NB4 (cell line): ENCODE results near the gene SSPN.
"Not testable (repeated sequence)": the region's sequence is repeated elsewhere in the genome, so short reads cannot be mapped to it uniquely, and the experiment has no call there.

ENCODE experiments used
- DNase-seq: peaks from one replicate; pipeline ENCODE4 v3.0.0; 2010; ENCODE audit warnings: low read depth
- H3K4me3 ChIP-seq: one replicate; pipeline ENCODE4 v1.5.1; 2011; ENCODE audit warnings: mild to moderate bottlenecking, low read depth, low read length, moderate library complexity
- CTCF ChIP-seq: IDR thresholded peaks from one replicate; pipeline ENCODE4 v1.5.1; 2012; ENCODE audit warnings: low read depth, low read length
- MAX ChIP-seq: IDR thresholded peaks from 2 replicates; pipeline ENCODE4 v1.6.1; 2011; ENCODE audit warnings: low read depth, low read length
- MYC ChIP-seq: IDR thresholded peaks from 2 replicates; pipeline ENCODE4 v1.6.1; 2011; ENCODE audit warnings: low read depth, low read length
- POLR2A ChIP-seq: IDR thresholded peaks from 2 replicates; pipeline ENCODE4 v1.6.1; 2011; ENCODE audit warnings: mild to moderate bottlenecking; ENCODE audit not compliant: insufficient read length; ENCODE audit errors: extremely low read depth

The SSPN gene

DNA sequence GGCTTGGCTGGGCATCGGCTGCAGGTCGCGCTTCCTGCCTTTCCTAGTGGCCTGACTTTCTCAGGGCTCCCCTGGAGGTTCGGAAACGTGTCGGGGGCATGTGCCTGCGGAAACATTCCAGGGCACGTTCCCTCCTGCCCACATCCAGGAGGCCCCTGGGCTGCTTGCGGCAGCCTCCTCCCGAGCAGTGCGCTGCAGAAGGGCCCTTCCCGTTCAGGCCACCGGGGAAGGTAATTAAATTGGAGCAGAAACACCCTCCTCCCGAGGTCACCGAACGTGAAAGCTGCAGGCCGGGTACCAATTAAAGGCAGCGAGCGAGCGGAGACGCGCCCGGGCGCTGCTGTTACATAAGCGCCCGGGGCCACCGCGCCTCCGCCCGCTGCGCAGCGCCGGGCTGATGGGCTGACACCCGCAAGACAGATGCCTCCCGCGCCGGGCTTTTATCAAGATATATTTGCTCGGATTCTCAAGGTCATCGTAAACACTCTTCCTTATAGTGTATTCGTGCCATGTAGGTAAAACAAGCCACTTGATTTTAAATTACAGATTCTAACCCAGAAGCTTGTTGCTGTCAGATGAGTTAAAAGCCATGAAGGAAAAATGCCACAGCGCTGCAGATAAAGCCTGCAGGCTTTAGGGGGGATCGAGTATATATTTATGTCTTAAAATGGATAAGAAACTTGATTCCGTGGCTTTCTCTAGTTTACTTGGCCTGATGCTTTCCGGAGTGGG lies 31.4 kb downstream of the SSPN start:
- peak; percentile 85 for DNase-seq
- H3K4me3 ChIP-seq = peak overlapping the region; percentile 51
- TF ChIP-seq POLR2A (no peak), CTCF (no peak), MAX (no peak), MYC (no peak)

- no peak for DNase-seq
- peak overlapping the region; percentile 51 for H3K4me3 ChIP-seq
- no peak for TF ChIP-seq CTCF
- no peak for TF ChIP-seq MAX
- no peak for TF ChIP-seq MYC
- TF ChIP-seq POLR2A = no peak
Observed at GRCh38 chr12:26227361-26227745, 32.0 kb downstream of the SSPN start.

DNA sequence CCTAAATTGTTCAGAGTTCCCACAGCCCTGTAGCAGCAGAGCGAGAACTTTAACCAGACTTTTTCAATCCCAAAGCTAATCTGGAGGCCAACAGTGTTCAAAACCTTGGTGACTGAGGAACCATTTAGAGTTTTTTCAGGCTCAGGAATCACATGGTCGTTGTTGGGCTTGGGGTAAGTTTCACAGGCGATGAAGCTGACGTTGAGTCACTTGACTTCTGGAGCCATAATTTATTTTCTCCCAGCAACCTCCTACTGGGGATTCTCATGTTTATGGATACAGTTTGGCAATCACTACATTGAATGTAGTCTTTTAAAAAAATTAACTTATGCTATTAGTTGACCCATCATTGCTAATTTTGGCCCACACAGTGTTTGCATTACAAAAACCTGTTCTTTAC lies 34.5 kb downstream of the SSPN start:
- DNase-seq = no peak
- H3K4me3 ChIP-seq = no peak overlapping the region
- TF ChIP-seq POLR2A (no peak), MAX (no peak), MYC (no peak), CTCF (no peak)

DNA sequence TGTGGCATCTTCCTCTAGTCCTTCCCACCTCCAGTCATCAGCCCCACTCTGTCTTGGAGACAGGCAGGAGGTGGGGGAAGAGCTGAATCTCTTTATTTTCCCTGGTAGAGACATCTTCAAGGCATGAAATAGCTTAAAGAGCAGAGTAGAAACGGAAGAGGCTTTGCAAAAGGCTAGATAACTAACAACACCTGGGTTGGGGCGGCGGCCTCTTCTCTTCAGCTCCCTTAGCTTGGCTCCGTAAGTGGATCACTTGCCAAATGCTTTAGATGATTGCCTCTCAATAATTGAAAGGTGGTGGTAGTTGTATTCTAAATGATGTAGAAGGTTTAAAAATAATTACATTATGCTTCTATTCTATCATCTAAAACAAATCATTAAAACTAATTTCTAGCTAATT lies 36.1 kb downstream of the SSPN start:
- no peak for DNase-seq
- TF ChIP-seq MAX = no peak
- no peak for TF ChIP-seq CTCF
- TF ChIP-seq POLR2A = no peak
- TF ChIP-seq MYC = no peak

DNA sequence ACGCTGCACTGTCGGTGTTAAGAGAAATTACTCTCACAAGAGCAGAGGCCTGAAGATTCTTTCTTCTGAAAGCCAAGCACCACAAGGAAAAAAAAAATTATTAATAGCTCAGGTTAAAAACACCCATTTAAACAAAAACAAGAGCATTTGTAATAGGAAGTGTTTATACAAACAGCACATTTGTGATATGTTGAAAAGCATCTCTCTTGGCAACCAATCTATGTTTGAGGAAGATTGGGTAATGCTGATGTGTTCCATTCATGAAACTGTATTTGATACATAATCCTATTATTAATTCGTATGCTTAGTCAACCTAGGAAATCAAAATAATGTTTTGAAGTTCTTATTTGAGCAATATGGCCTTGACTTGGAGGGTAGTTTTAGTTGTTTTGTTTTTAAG lies 36.5 kb downstream of the SSPN start:
- DNase-seq = no peak
- TF ChIP-seq CTCF = no peak
- no peak overlapping the region for H3K4me3 ChIP-seq

More for the DNA sequence above, 36.1 kb downstream of the SSPN start:
- H3K4me3 ChIP-seq = no peak overlapping the region

- DNase-seq = no peak
- TF ChIP-seq POLR2A (no peak), MYC (no peak), MAX (no peak), CTCF (no peak)
- H3K4me3 ChIP-seq = no peak overlapping the region
Observed at GRCh38 chr12:26233631-26234030, 38.3 kb downstream of the SSPN start.

GRCh38 chr12:26235465-26235864 lies 40.1 kb downstream of the SSPN start:
- H3K4me3 ChIP-seq, DNase-seq: not testable (repeated sequence)
